ENCODE measurements around the gene MAML2. TPM values are rescaled to one million over a fixed set of nuclear protein-coding genes. Genes with fewer than 3 reads are reported as not detected.
"Not testable (repeated sequence)": the region's sequence is repeated elsewhere in the genome, so short reads cannot be mapped to it uniquely, and the experiment has no call there.

MAML2 gene
- total and polyA plus RNA-seq, 9 of the 15 experiments (the other 6 are each of a cell fraction or from before 2014, with no cell fraction given): 0.79 to 6.8 (median 4.8) TPM

DNA sequence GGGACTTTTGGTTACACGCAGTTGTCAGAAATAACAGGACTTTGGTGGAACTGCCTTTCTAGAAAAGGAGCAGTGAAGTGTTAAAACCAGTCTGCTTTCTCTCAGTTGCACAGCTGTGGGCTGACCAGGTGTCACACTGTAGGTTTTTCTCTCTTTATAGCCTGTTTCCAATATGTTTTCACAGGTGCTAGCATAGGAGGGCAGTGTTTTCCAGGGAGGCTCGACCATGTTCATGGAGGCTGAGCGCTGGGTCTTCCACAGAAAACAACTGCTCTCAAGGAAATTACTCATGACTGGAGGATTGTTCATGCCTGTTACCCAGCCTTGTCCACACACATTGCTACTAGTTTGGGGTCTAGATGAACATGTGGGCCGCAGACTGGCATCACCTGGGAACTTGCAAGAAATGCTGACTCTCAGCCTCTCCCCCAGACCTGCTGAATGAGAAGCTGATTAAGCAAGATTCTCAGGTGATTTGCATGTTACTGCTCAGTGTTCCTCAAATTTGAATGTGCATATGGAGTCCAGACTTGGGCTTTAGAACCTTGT lies 157.7 kb downstream of the MAML2 start:
- Histone ChIP-seq H4K20me1 (replicated peaks; ENCODE audit: control insufficient read depth, insufficient read depth, low read length) (no peaks in the 10 kb centered on the region), H3K79me2 (ENCODE audit: control insufficient read depth, insufficient read depth, low read length) (no peaks in the 10 kb centered on the region), H3K27me3 (ENCODE audit: control insufficient read depth in 2 of 2, insufficient read depth in 2 of 2, low read length in 2 of 2) (no peaks in the 10 kb centered on the region), H3K9me1 (ENCODE audit: control insufficient read depth, insufficient read depth, low read length) (no peaks in the 10 kb centered on the region), H3K9me3 (replicated peaks; ENCODE audit: control insufficient read depth, insufficient read depth, low read depth, low read length) (no peaks in the 10 kb centered on the region), H2AFZ (ENCODE audit: low read depth, low read length) (no peak overlapping the region), H3K9ac (ENCODE audit: insufficient read depth in 1 of 2, low read depth in 2 of 2, low read length in 2 of 2) (no peak overlapping the region), H3K4me2 (ENCODE audit: insufficient read depth, low read length) (no peak overlapping the region), H3K4me1 (replicated peaks in 1 of 2; ENCODE audit: control insufficient read depth in 2 of 2, insufficient read depth in 2 of 2, low read length in 2 of 2) (no peaks in the 10 kb centered on the region; a peak in 1 of 5 replicates), H3K36me3 (ENCODE audit: control insufficient read depth, insufficient read depth, low read length) (no peaks in the 10 kb centered on the region), H3K4me3 (no peak overlapping the region), H3K27ac (ENCODE audit: extremely low read depth, low read depth, low read length) (no peak overlapping the region)
- DNase-seq (ENCODE audit: extremely low read depth in 1 of 4, low spot score in 3 of 4) (no peak), ATAC-seq (no peak), FAIRE-seq (no peak)
- 64% methylated on average over 4 of the region's 4 CpGs for WGBS (ENCODE audit: insufficient coverage, low coverage, missing lambda C conversion rate)
- CTCF ChIA-PET (ENCODE audit: low intra/inter-chr PET ratio): interaction anchor here (0.7 kb wide), 1 partner anchor 157 kb away, joined by 4 read pairs; no protein-coding TSS in a partner anchor
- no TSS peak for BruUV-seq (replicated peaks)
- POLR2A ChIA-PET: no interaction called here
- intact Hi-C loops (cut with micrococcal nuclease) (no loop called here), in situ Hi-C loops (cut with MboI) (no loop called here)
- TF ChIP-seq CCNT2 (IDR thresholded peaks at IDR 0.05; ENCODE audit: borderline replicate concordance, extremely low read depth, insufficient read length, low read depth, low read length) (no peak), RBM14 (IDR thresholded peaks at IDR 0.05; ENCODE audit: borderline replicate concordance, insufficient read depth, low read depth, low read length) (no peak)

DNA sequence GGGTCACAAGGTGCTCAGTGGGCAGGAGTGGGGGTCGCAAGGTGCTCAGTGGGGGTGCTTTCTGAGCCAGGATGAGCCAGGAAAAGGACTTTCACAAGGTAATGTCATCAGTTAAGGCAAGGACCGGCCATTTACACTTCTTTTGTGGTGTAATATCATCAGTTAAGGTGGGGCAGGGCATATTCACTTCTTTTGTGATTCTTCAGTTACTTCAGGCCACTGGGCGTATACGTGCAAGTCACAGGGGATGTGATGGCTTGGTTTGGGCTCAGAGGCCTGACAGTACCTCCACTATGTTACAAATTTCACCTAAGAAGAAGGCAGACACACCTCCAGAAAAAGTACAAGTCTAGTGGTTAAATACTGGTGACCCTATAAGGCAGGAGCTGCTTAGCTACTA lies 162.1 kb downstream of the MAML2 start:
- H3K4me3 ChIP-seq; H3K9ac ChIP-seq (ENCODE audit: insufficient read depth in 1 of 2, low read depth in 2 of 2, low read length in 2 of 2); H3K9me3 ChIP-seq (replicated peaks; ENCODE audit: control insufficient read depth, insufficient read depth, low read depth, low read length); intact Hi-C loops (cut with micrococcal nuclease); in situ Hi-C loops (cut with MboI); CTCF ChIA-PET (ENCODE audit: low intra/inter-chr PET ratio); FAIRE-seq; H3K79me2 ChIP-seq (ENCODE audit: control insufficient read depth, insufficient read depth, low read length); ATAC-seq; BruUV-seq (replicated peaks); H3K27me3 ChIP-seq (ENCODE audit: control insufficient read depth in 2 of 2, insufficient read depth in 2 of 2, low read length in 2 of 2); H3K36me3 ChIP-seq (ENCODE audit: control insufficient read depth, insufficient read depth, low read length); H3K27ac ChIP-seq (ENCODE audit: extremely low read depth, low read depth, low read length); H2AFZ ChIP-seq (ENCODE audit: low read depth, low read length); H3K4me1 ChIP-seq (replicated peaks in 1 of 2; ENCODE audit: control insufficient read depth in 2 of 2, insufficient read depth in 2 of 2, low read length in 2 of 2); H3K9me1 ChIP-seq (ENCODE audit: control insufficient read depth, insufficient read depth, low read length); H3K4me2 ChIP-seq (ENCODE audit: insufficient read depth, low read length); H4K20me1 ChIP-seq (replicated peaks; ENCODE audit: control insufficient read depth, insufficient read depth, low read length); DNase-seq (ENCODE audit: extremely low read depth in 1 of 4, low spot score in 3 of 4): not testable (repeated sequence)
- POLR2A ChIA-PET: interaction anchor here (1.0 kb wide), 1 partner anchor 44 kb away, joined by 3 read pairs; no protein-coding TSS in a partner anchor
- WGBS (ENCODE audit: insufficient coverage, low coverage, missing lambda C conversion rate): 49% methylated on average over 4 of the region's 4 CpGs

All from K562 (cell line).